GM18519 (cell line): ENCODE results near the gene NCK2.
A peak's percentile ranks its signal among the peaks of the same experiment; 100 is the strongest.

ENCODE experiments used
- ATAC-seq: cut with Tn5 transposase; IDR thresholded peaks from one replicate; pipeline ENCODE4 v1.9.1; 2021; ENCODE audit warnings: mild to moderate bottlenecking, moderate library complexity; ENCODE audit not compliant: unreplicated experiment, low FRiP score

Gene NCK2

GRCh38 chr2:105866216-105867185 lies 121.8 kb downstream of the NCK2 start:
- no peak for ATAC-seq

- ATAC-seq, result no peak
Observed at GRCh38 chr2:105867587-105867986, 122.9 kb downstream of the NCK2 start.

- no peak for ATAC-seq
Observed at GRCh38 chr2:105868060-105868459, 123.3 kb downstream of the NCK2 start.

GRCh38 chr2:105869341-105869740 lies 124.6 kb downstream of the NCK2 start:
- no peak for ATAC-seq

- no peak for ATAC-seq
Observed at GRCh38 chr2:105870062-105870461, 125.3 kb downstream of the NCK2 start.

- ATAC-seq, result no peak
Observed at GRCh38 chr2:105870858-105871257, 126.1 kb downstream of the NCK2 start.

GRCh38 chr2:105872142-105872728 lies 127.5 kb downstream of the NCK2 start:
- ATAC-seq, result no peak

- ATAC-seq, result no peak
Observed at GRCh38 chr2:105872830-105873229, 128.1 kb downstream of the NCK2 start.

- ATAC-seq, result no peak
Observed at GRCh38 chr2:105873281-105873680, 128.6 kb downstream of the NCK2 start.

- ATAC-seq, result peak; percentile 88
Observed at GRCh38 chr2:105873721-105874120, 129.0 kb downstream of the NCK2 start.

GRCh38 chr2:105874466-105874865 lies 129.8 kb downstream of the NCK2 start:
- no peak for ATAC-seq

- ATAC-seq, result no peak
Observed at GRCh38 chr2:105875241-105875640, 130.5 kb downstream of the NCK2 start.

- no peak for ATAC-seq
Observed at GRCh38 chr2:105876191-105876590, 131.5 kb downstream of the NCK2 start.

- ATAC-seq, result no peak
Observed at GRCh38 chr2:105877945-105878344, 133.2 kb downstream of the NCK2 start.

GRCh38 chr2:105879106-105879802 lies 134.5 kb downstream of the NCK2 start:
- ATAC-seq, result no peak

GRCh38 chr2:105879803-105880300 lies 135.1 kb downstream of the NCK2 start:
- no peak for ATAC-seq

- ATAC-seq, result no peak
Observed at GRCh38 chr2:105880637-105881036, 135.9 kb downstream of the NCK2 start.

- ATAC-seq, result no peak
Observed at GRCh38 chr2:105881286-105882136, 136.8 kb downstream of the NCK2 start.

- ATAC-seq, result no peak
Observed at GRCh38 chr2:105882341-105882740, 137.6 kb downstream of the NCK2 start.

GRCh38 chr2:105882920-105883435 lies 138.3 kb downstream of the NCK2 start:
- ATAC-seq, result no peak
